Nephron (organoid): ENCODE data around the gene MRPL27.

Experiments used
- H3K27ac Mint-ChIP-seq, 3 experiments: 2 replicates each; pipeline ENCODE4 v1.8.0; 2020; ENCODE audit warnings: mixed read lengths in 3 of 3, mild to moderate bottlenecking in 2 of 3, moderate library complexity in 1 of 3
- H3K27me3 Mint-ChIP-seq: 2 replicates; pipeline ENCODE4 v1.8.0; 2021; ENCODE audit warnings: low read depth, mild to moderate bottlenecking, moderate library complexity, mixed read lengths
- H3K36me3 Mint-ChIP-seq: 2 replicates; pipeline ENCODE4 v1.8.0; 2020; ENCODE audit warnings: low read depth, mixed read lengths
- H3K4me1 Mint-ChIP-seq: 2 replicates; pipeline ENCODE4 v1.8.0; 2020; ENCODE audit warnings: mixed read lengths
- H3K4me3 Mint-ChIP-seq, 3 experiments: 2 replicates each; pipeline ENCODE4 v1.8.0; 2020; ENCODE audit warnings: mild to moderate bottlenecking in 3 of 3, mixed read lengths in 3 of 3, moderate library complexity in 2 of 3
- H3K9me3 Mint-ChIP-seq: 2 replicates; pipeline ENCODE4 v1.8.0; 2020; ENCODE audit warnings: mixed read lengths
- CTCF ChIP-seq, 3 experiments: fragments of 200-600 bp; sonication (generic); IDR thresholded peaks; one replicate each; pipeline ENCODE4 v1.5.0; 2021; ENCODE audit warnings: antibody characterized with exemption in 3 of 3; ENCODE audit not compliant: unreplicated experiment in 3 of 3

MRPL27 gene

GRCh38 chr17:50347894-50348291 is 25.1 kb downstream of the MRPL27 start:
- Mint-ChIP-seq H3K36me3 (peaks cover 10% of the 10 kb centered on the region), H3K27me3 (peaks cover 3% of the 10 kb centered on the region), H3K27ac (peak overlapping the region in 2 of 3 experiments; percentile 58), H3K9me3 (no peaks in the 10 kb centered on the region), H3K4me1 (peaks cover 30% of the 10 kb centered on the region), H3K4me3 (peak overlapping the region; percentile 95 to 96 (median 96))
- no peak for TF ChIP-seq CTCF (IDR thresholded peaks at IDR 0.05; ENCODE audit: unreplicated experiment in 3 of 3)

- peaks cover 3% of the 10 kb centered on the region for H3K27me3 Mint-ChIP-seq
- H3K36me3 Mint-ChIP-seq, result peaks cover 9% of the 10 kb centered on the region
- H3K4me3 Mint-ChIP-seq, result peak overlapping the region; percentile 95 to 96 (median 96)
- H3K27ac Mint-ChIP-seq, result peak overlapping the region; percentile 45 to 58 (median 58)
- H3K9me3 Mint-ChIP-seq, result no peaks in the 10 kb centered on the region
- peaks cover 30% of the 10 kb centered on the region for H3K4me1 Mint-ChIP-seq
- no peak for TF ChIP-seq CTCF (IDR thresholded peaks at IDR 0.05; ENCODE audit: unreplicated experiment in 3 of 3)
These were observed 25.7 kb downstream of the MRPL27 start for GRCh38 chr17:50347117-50347893.

DNA sequence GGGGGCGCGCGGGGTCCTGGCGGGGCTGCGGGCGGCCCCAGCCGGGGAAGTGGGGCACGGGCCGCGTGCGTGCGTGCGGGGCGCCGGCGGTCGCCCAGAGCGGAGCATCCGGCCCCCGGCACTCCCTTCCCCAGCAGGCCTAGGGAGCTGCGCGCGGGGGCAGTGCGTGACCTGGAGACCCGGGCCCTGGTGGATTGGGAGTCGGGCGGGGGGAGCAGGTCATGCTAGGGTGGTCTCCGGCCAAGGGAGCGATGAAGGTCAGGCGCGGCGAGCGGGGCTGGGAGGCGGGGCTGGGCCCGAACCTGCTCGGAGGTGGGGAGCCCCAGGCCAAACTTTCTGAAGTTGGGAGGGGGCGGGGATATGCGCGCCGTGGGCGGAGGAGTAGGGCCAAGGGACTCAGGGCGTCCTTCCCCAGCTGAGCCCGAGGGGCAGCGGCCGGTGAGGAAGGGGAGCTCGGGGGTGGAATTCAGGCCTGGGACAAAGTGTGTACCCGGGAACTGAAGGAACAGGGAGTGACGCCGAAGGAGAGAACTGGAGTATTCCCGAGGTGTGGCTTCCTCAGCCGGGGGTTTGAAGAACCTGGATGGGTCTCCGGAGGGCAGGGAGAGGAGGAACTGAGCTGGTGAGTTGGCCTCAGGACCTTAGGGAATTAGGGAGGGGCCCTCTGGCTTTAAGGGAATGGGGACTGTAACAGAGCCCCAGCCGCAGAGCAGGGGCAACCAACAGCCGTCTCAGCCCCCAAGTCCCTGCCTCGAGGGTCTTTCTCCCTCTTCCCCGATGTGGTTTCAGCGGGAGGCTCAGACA is 26.5 kb downstream of the MRPL27 start:
- Mint-ChIP-seq H3K4me3 (peak overlapping the region; percentile 95 to 96 (median 96)), H3K27ac (peak overlapping the region; percentile 45 to 90 (median 74)), H3K9me3 (no peaks in the 10 kb centered on the region), H3K27me3 (peaks cover 3% of the 10 kb centered on the region), H3K36me3 (peaks cover under 1% of the 10 kb centered on the region), H3K4me1 (peaks cover 30% of the 10 kb centered on the region)
- no peak for TF ChIP-seq CTCF (IDR thresholded peaks at IDR 0.05; ENCODE audit: unreplicated experiment in 3 of 3)

- Mint-ChIP-seq H3K9me3 (peaks cover 4% of the 10 kb centered on the region), H3K27ac (peak within 1 kb of the TSS; percentile 45 to 90 (median 75)), H3K4me1 (peaks cover 30% of the 10 kb centered on the region), H3K36me3 (no peaks in the 10 kb centered on the region), H3K27me3 (peaks cover 3% of the 10 kb centered on the region), H3K4me3 (peak within 1 kb of the TSS; percentile 95 to 96 (median 96))
- TF ChIP-seq CTCF (IDR thresholded peaks at IDR 0.05; ENCODE audit: unreplicated experiment in 3 of 3), result no peak
These were observed 27.3 kb downstream of the MRPL27 start, which contains the start of gene XYLT2 for GRCh38 chr17:50345432-50346312. Gene XYLT2 (plus strand): TSS chr17:50346126. CDS start chr17:50346141, 15 bp downstream.

DNA sequence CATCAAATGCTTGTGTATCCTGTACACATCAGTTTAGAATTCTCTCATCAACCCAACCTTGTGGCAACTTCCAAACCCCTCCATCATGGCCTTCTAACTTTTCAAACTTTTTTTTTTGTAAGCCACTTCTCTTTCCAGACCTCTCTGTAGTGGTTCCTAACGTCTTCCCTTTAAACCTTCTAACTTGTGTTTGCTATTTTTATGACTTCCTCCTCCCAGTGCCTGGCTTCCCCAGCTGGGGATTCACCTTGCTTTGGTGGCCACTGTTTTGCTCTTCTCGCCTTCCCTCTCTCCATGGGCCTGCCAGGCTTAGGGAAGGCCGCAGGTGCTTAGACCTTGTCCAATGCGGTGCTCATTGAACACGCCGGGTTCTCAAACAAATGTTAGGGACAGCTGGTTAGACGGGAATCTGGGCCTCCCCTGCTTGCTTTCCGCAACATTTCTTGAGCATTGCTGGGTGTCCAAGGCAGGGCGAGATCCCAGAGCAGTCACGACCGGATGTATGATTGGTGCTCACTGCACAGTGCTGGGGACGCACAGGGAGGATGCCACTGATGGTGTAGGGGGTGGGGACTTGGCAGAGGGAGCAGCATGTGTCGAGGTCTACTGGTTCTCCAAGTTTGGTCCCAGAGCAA is 28.1 kb downstream of the MRPL27 start:
- Mint-ChIP-seq H3K27ac (peak overlapping the region in 1 of 3 experiments; percentile 75), H3K9me3 (peaks cover 8% of the 10 kb centered on the region), H3K4me3 (peak overlapping the region; percentile 82 to 90 (median 87)), H3K27me3 (peaks cover 3% of the 10 kb centered on the region), H3K36me3 (no peaks in the 10 kb centered on the region), H3K4me1 (peaks cover 30% of the 10 kb centered on the region)
- no peak for TF ChIP-seq CTCF (IDR thresholded peaks at IDR 0.05; ENCODE audit: unreplicated experiment in 3 of 3)
